GM23248 (cell line): ENCODE measurements around the gene USP40.

Experiments used
- EZH2 ChIP-seq: fragments of 200-600 bp; sonication (generic); IDR thresholded peaks from 2 replicates; pipeline ENCODE4 v1.6.1; 2018; ENCODE audit warnings: antibody characterized with exemption, mild to moderate bottlenecking; ENCODE audit not compliant: insufficient read depth, poor library complexity, severe bottlenecking
- EZH2phosphoT487 ChIP-seq: fragments of 200-600 bp; sonication (generic); IDR thresholded peaks from 2 replicates; pipeline ENCODE4 v1.6.1; 2018; ENCODE audit warnings: antibody characterized with exemption, moderate library complexity, mild to moderate bottlenecking, low read depth; ENCODE audit not compliant: insufficient read depth

- TF ChIP-seq EZH2phosphoT487 = no peak
- TF ChIP-seq EZH2 = no peak
These were observed 19.8 kb downstream of the USP40 start for GRCh38 chr2:233546774-233547173.
